GM21447 (cell line): ENCODE measurements around the gene PRSS35.
"Not testable (repeated sequence)": the region's sequence is repeated elsewhere in the genome, so short reads cannot be mapped to it uniquely, and the experiment has no call there.

ENCODE experiments used
- ATAC-seq: cut with Tn5 transposase; IDR thresholded peaks from one replicate; pipeline ENCODE4 v1.9.1; 2021; ENCODE audit not compliant: unreplicated experiment

Gene PRSS35

GRCh38 chr6:83514866-83515466, 2.6 kb downstream of the PRSS35 start:
- ATAC-seq = peak; percentile 44

- ATAC-seq = no peak
Measured at GRCh38 chr6:83517500-83517899, 5.2 kb downstream of the PRSS35 start.

- ATAC-seq = no peak
Measured at GRCh38 chr6:83518816-83519480, 6.6 kb downstream of the PRSS35 start.

GRCh38 chr6:83536034-83536646, 23.8 kb downstream of the PRSS35 start:
- ATAC-seq = peak; percentile 67

- no peak for ATAC-seq
Measured at GRCh38 chr6:83536647-83537589, 24.6 kb downstream of the PRSS35 start.

GRCh38 chr6:83539678-83540077, 27.3 kb downstream of the PRSS35 start:
- ATAC-seq = no peak

GRCh38 chr6:83546636-83547035, 34.3 kb downstream of the PRSS35 start:
- no peak for ATAC-seq

GRCh38 chr6:83550482-83550881, 38.1 kb downstream of the PRSS35 start:
- ATAC-seq = not testable (repeated sequence)

GRCh38 chr6:83551748-83552147, 39.4 kb downstream of the PRSS35 start:
- not testable (repeated sequence) for ATAC-seq

- ATAC-seq = no peak
Measured at GRCh38 chr6:83556871-83557270, 44.5 kb downstream of the PRSS35 start.

- ATAC-seq = no peak
Measured at GRCh38 chr6:83558975-83559374, 46.6 kb downstream of the PRSS35 start.

- ATAC-seq = not testable (repeated sequence)
Measured at GRCh38 chr6:83571663-83572185, 59.4 kb downstream of the PRSS35 start.

GRCh38 chr6:83574783-83575182, 62.4 kb downstream of the PRSS35 start:
- ATAC-seq = no peak
